Naive thymus-derived CD4-positive, alpha-beta T cell (primary cell): ENCODE data around the gene BCL2. TPM values are rescaled to one million over a fixed set of nuclear protein-coding genes. Genes with fewer than 3 reads are reported as not detected.
A peak's percentile ranks its signal among the peaks of the same experiment; 100 is the strongest.

Source experiments
- ATAC-seq: fragments of 150-1000 bp; cut with Tn5 transposase; 2 replicates; pipeline ENCODE4 v1.10.0; 2021; ENCODE audit warnings: mild to moderate bottlenecking, moderate library complexity
- CTCF ChIA-PET: fragments of 350-600 bp; sonication (Branson Sonifier 250); formaldehyde crosslinking; loops from one replicate; lab custom pipeline; 2021; ENCODE audit warnings: antibody characterized with exemption; lab: Charles Lee
- POLR2A ChIA-PET: fragments of 350-600 bp; sonication (Branson Sonifier 250); formaldehyde crosslinking; loops from one replicate; lab custom pipeline; 2021; ENCODE audit warnings: antibody characterized with exemption, inconsistent platforms; lab: Charles Lee
- DNase-seq, 9 donors: peaks; one replicate each; pipeline versions ENCODE4 v3.0.0 to v3.0.0-alpha.2; 2020 to 2022; ENCODE audit warnings: mixed read lengths in 1 of 9
- H3K27ac ChIP-seq: one replicate; pipeline ENCODE4 v1.7.0; 2013; ENCODE audit warnings: mild to moderate bottlenecking, low read depth, low read length, moderate library complexity
- H3K27me3 ChIP-seq, 2 donors: one replicate each; pipeline ENCODE4 v1.7.0; 2013; ENCODE audit warnings: low read length in 2 of 2, mild to moderate bottlenecking in 2 of 2, moderate library complexity in 2 of 2; ENCODE audit not compliant: control insufficient read depth in 2 of 2, insufficient read depth in 2 of 2
- H3K36me3 ChIP-seq, 3 experiments: 1 replicate in 2 of 3; 2 replicates in 1 of 3; pipeline ENCODE4 v1.7.0; 2013; ENCODE audit warnings: low read length in 3 of 3, mild to moderate bottlenecking in 3 of 3, moderate library complexity in 1 of 3; ENCODE audit not compliant: insufficient read depth in 3 of 3, control insufficient read depth in 2 of 3
- H3K4me1 ChIP-seq, 2 donors: one replicate each; pipeline ENCODE4 v1.7.0; 2013; ENCODE audit warnings: low read length in 2 of 2, mild to moderate bottlenecking in 2 of 2, moderate library complexity in 1 of 2; ENCODE audit not compliant: control insufficient read depth in 2 of 2, insufficient read depth in 2 of 2
- H3K4me3 ChIP-seq: 2 replicates; pipeline ENCODE4 v1.7.0; 2013; ENCODE audit warnings: mild to moderate bottlenecking, low read length
- H3K9me3 ChIP-seq, 3 experiments: 1 replicate in 2 of 3; 2 replicates in 1 of 3; pipeline ENCODE4 v1.7.0; 2013; ENCODE audit warnings: low read length in 3 of 3; ENCODE audit not compliant: control insufficient read depth in 2 of 3
- H3K27ac Mint-ChIP-seq, 9 donors: one replicate each; pipeline ENCODE4 v1.8.0; 2020 to 2022; ENCODE audit warnings: mixed read lengths in 9 of 9, mild to moderate bottlenecking in 8 of 9, moderate library complexity in 5 of 9, inconsistent platforms in 2 of 9
- H3K27me3 Mint-ChIP-seq, 5 donors: one replicate each; pipeline ENCODE4 v1.8.0; 2021 to 2022; ENCODE audit warnings: mixed read lengths in 5 of 5, mild to moderate bottlenecking in 1 of 5
- H3K36me3 Mint-ChIP-seq, 5 donors: one replicate each; pipeline ENCODE4 v1.8.0; 2020 to 2022; ENCODE audit warnings: mixed read lengths in 5 of 5, mild to moderate bottlenecking in 3 of 5, inconsistent platforms in 1 of 5
- H3K4me1 Mint-ChIP-seq, 7 donors: one replicate each; pipeline ENCODE4 v1.8.0; 2020 to 2022; ENCODE audit warnings: mixed read lengths in 7 of 7, mild to moderate bottlenecking in 3 of 7, inconsistent platforms in 1 of 7
- H3K4me3 Mint-ChIP-seq, 10 donors: one replicate each; pipeline ENCODE4 v1.8.0; 2020 to 2022; ENCODE audit warnings: mild to moderate bottlenecking in 10 of 10, mixed read lengths in 10 of 10, moderate library complexity in 6 of 10, inconsistent platforms in 2 of 10
- H3K9me3 Mint-ChIP-seq, 11 donors: one replicate each; pipeline ENCODE4 v1.8.0; 2020 to 2022; ENCODE audit warnings: mixed read lengths in 11 of 11, mild to moderate bottlenecking in 4 of 11, inconsistent platforms in 1 of 11, moderate library complexity in 1 of 11
- intact Hi-C, 2 donors: fragments of 100-400 bp; cut with micrococcal nuclease; formaldehyde crosslinking; loops; one replicate each; pipeline ENCODE4 v1.15.1; 2023
- polyA plus RNA-seq, 2 donors: library from polyadenylated mRNA; unstranded; fragments of 300-500 nt; fragmentation: Illumina TruSeq; gene quantifications; one replicate each; pipeline ENCODE4 v1.2.3, GENCODE V29; 2021
- total RNA-seq, 6 experiments: library from RNA in 5 of 6; stranded (reverse) in 5 of 6; gene quantifications; 1 replicate in 5 of 6; 2 replicates in 1 of 6; pipeline ENCODE4 v1.2.3 and lab custom pipeline; 2021 to 2026

Gene BCL2
- total and polyA plus RNA-seq, 7 experiments from 2014 or later = 32.7 to 154 (median 40.1) TPM

DNA sequence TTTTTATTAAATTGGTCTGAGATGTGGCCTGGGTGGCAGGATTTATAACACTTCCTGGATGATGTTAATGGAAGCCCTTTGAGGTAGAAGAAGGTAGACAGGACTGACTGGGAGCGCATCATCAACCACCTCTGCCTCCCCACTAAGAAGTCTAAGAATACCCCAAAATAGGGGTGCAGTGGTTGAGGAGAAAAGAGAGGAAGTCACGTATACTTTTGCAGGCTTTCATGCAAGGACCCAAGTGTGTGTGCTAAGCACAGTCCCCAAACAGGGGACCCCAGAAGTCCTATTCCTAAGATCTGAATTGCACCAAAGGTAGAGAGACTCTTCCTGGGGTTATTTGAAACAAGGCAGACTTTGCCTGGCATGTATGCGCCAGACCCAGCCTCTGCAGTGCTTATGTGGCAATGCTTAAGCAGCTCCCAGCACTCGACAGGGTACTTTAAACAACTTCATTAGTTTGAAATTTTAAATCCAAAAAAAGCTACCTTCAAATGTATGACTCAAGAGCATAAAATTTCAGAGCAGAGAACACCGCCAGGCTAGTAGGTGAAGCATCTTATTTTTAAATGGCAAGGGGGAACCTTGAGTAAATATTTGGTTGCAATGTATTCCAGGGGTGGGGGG is 35.3 kb downstream of the BCL2 start:
- Histone ChIP-seq H3K27ac (no peak overlapping the region), H3K27me3 (no peaks in the 10 kb centered on the region), H3K4me1 (peaks cover 31 to 50% of the 10 kb centered on the region in 2 donors), H3K36me3 (peaks cover 0 to 7% (median 0%) of the 10 kb centered on the region in 3 experiments), H3K4me3 (no peak overlapping the region), H3K9me3 (no peaks in the 10 kb centered on the region)
- Mint-ChIP-seq H3K27me3 (no peaks in the 10 kb centered on the region), H3K4me1 (peaks cover 28 to 46% (median 33%) of the 10 kb centered on the region in 7 donors), H3K4me3 (peak overlapping the region in 4 of 10 donors; percentile 25 to 39 (median 30)), H3K9me3 (peaks cover 0 to 5% (median 0%) of the 10 kb centered on the region in 11 donors), H3K36me3 (peaks cover 12 to 61% (median 39%) of the 10 kb centered on the region in 5 donors), H3K27ac (peak overlapping the region in 3 of 9 donors; percentile 56 to 68 (median 62))
- ATAC-seq (no peak), DNase-seq (no peak)
- ChIA-PET CTCF (interaction anchor here (2.5 kb wide), 1 partner anchor 34 kb away, joined by 6 read pairs; no protein-coding TSS in a partner anchor), POLR2A (interaction anchor here (0.9 to 2.3 kb wide), 3 partner anchors 11 to 28 kb away, joined by 3 to 7 read pairs (median 3); no protein-coding TSS in a partner anchor)
- intact Hi-C loops = no loop called here

DNA sequence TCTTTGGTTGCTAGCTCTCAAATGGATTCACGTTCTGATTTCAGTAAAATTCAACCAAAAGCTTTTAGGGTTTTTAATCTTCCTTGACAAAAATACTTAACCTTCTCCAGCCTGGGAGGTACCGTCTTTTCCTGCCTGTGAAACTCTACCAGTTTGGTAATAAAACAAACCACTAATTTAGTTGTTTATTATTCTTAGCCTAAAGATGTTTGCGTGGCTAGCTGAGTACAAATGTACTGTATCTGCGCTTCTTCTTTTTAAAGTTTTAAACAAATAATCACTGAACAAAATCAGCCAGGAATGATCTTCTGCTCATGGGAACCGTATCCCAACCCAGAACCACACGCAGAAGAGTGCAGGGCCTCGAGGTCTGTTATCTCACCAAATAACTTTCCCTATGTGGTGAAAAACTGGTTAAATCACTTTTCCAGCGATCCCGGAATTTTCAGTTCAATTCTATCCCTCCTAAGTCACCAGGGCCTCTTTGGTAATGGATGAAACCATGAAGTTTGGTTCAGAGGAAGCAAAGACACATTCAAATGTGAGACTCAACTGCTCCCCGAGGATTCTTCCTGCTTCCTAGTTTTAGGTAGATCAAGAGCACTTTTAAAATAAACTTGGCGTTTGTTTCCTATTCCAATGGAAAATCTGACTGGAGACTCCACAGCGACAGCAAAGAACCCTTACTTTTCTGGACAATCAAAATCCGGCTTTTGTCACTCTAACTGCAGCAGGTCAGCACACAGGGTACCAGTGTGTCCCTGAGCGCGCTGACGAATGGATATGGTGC is 36.1 kb downstream of the BCL2 start:
- POLR2A ChIA-PET = interaction anchor here (0.5 to 2.3 kb wide), 6 partner anchors 10 to 179 kb away, joined by 3 to 9 read pairs (median 6); no protein-coding TSS in a partner anchor
- Histone ChIP-seq H3K27ac (no peak overlapping the region), H3K4me3 (no peak overlapping the region), H3K27me3 (no peaks in the 10 kb centered on the region), H3K4me1 (peaks cover 25 to 43% of the 10 kb centered on the region in 2 donors), H3K9me3 (no peaks in the 10 kb centered on the region), H3K36me3 (peaks cover 0 to 7% (median 0%) of the 10 kb centered on the region in 3 experiments)
- peak overlapping the region in 4 of 10 donors; percentile 3 to 29 (median 10) for H3K4me3 Mint-ChIP-seq
- peaks cover 0 to 5% (median 0%) of the 10 kb centered on the region in 11 donors for H3K9me3 Mint-ChIP-seq
- H3K27ac Mint-ChIP-seq = peak overlapping the region in 2 of 9 donors; percentile 4 to 62
- no peaks in the 10 kb centered on the region for H3K27me3 Mint-ChIP-seq
- H3K36me3 Mint-ChIP-seq = peaks cover 12 to 68% (median 43%) of the 10 kb centered on the region in 5 donors
- peaks cover 35 to 54% (median 41%) of the 10 kb centered on the region in 7 donors for H3K4me1 Mint-ChIP-seq
- intact Hi-C loops = loop anchor here in 1 of 2 donors (2.0 kb wide), 1 partner anchor 15 kb away; no protein-coding TSS in a partner anchor
- ATAC-seq (no peak), DNase-seq (no peak)
- CTCF ChIA-PET = interaction anchor here (0.6 to 0.8 kb wide), 2 partner anchors 11 to 145 kb away, joined by 3 to 4 read pairs; no protein-coding TSS in a partner anchor

DNA sequence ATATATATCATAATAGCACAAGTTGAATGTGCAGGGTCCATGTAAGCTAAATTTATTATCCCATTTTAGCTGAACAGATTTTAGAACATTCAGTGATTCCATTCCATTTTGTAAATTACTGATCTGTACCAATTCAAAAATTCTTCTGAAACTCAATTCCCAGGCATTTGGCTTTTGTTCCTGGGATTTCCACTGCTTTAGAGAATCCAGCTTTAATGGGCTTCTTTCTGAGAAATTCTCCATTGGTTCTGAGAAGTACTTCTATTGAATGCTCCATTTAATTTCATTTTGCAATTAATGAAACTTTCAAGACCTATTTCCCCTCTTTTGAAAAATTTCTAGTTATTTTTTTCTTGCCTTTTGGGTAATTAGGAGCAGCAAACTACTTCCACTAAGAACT is 36.8 kb downstream of the BCL2 start:
- intact Hi-C loops = loop anchor here in 1 of 2 donors (2.0 kb wide), 1 partner anchor 14 kb away; no protein-coding TSS in a partner anchor
- DNase-seq (no peak), ATAC-seq (no peak)
- Mint-ChIP-seq H3K27me3 (no peaks in the 10 kb centered on the region), H3K27ac (peak overlapping the region in 1 of 9 donors; percentile 34), H3K4me3 (no peak overlapping the region), H3K9me3 (peaks cover 0 to 5% (median 0%) of the 10 kb centered on the region in 11 donors), H3K36me3 (peaks cover 12 to 74% (median 48%) of the 10 kb centered on the region in 5 donors), H3K4me1 (peaks cover 42 to 61% (median 48%) of the 10 kb centered on the region in 7 donors)
- H3K27me3 ChIP-seq = no peaks in the 10 kb centered on the region
- CTCF ChIA-PET = interaction anchor here (0.6 to 1.0 kb wide), 3 partner anchors 12 to 144 kb away, joined by 3 to 4 read pairs (median 3); no protein-coding TSS in a partner anchor
- POLR2A ChIA-PET = interaction anchor here (0.6 to 2.3 kb wide), 5 partner anchors 11 to 64 kb away, joined by 4 to 9 read pairs (median 4); no protein-coding TSS in a partner anchor
- H3K27ac ChIP-seq = no peak overlapping the region
- peaks cover 25 to 43% of the 10 kb centered on the region in 2 donors for H3K4me1 ChIP-seq
- peaks cover 0 to 7% (median 0%) of the 10 kb centered on the region in 3 experiments for H3K36me3 ChIP-seq
- H3K9me3 ChIP-seq = no peaks in the 10 kb centered on the region
- no peak overlapping the region for H3K4me3 ChIP-seq

DNA sequence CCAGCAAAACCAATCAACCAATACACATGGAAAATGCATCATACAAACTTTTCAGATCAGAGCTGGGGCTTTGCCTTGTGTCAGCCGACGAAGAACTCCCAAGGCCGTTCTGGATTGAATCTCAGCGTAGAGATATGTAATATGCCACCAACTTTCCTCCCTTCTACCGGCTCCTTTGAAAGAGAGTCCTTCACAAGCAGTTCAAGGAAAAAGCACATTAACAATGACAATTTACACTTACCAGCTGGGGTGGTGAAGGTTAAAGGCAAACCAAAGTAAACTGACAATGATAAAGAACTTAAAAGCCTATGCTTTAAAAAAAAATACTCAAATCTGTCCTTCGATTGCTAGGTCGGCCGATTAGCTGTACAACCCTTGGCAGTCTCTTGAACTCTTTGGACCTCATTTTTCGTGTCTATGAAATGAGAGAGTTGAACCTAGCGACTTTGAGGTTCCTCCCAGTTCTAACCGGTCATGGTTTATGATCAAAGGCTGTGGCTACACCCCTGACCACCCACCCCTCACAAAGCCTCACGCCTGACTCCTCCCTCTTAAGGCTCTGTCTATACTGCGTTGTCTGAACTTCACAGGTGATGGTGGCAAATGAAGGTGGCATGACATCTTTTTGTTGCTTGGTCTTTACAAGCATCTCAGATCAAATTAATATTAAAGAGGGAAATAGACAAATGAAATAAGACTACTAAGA is 46.2 kb downstream of the BCL2 start:
- intact Hi-C loops = loop anchor here in 1 of 2 donors (2.0 kb wide), 2 partner anchors 15 to 23 kb away; no protein-coding TSS in a partner anchor

DNA sequence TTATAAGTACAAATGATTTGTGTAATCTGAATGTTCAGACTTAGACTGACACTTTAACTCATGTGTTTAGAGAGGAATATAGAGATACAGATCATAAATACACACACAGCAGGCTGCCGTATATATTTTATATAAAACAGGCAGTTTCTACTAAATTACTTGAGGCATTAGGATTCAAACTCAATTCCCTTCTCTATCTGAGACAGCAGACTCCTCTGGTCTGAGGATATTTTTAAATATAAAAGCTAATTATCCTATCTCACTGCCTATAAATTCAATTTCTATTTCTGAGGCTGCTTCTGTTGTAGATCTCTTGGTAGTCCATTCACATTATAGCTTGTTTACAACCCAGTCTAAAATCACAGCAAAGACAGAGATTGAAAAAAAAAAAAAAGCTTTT is 46.9 kb downstream of the BCL2 start:
- no peak overlapping the region for H3K4me3 ChIP-seq
- H3K27me3 ChIP-seq = no peaks in the 10 kb centered on the region
- H3K27ac ChIP-seq = no peak overlapping the region
- peak overlapping the region in 4 of 10 donors; percentile 8 to 58 (median 50) for H3K4me3 Mint-ChIP-seq
- POLR2A ChIA-PET = interaction anchor here (0.7 to 1.8 kb wide), 10 partner anchors 9 to 101 kb away, joined by 3 to 7 read pairs (median 4); partner anchors contain the start of gene BCL2
- peaks cover 5 to 46% (median 21%) of the 10 kb centered on the region in 5 donors for H3K36me3 Mint-ChIP-seq
- peaks cover 0 to 5% (median 0%) of the 10 kb centered on the region in 11 donors for H3K9me3 Mint-ChIP-seq
- ATAC-seq (no peak), DNase-seq (no peak)
- no peaks in the 10 kb centered on the region for H3K36me3 ChIP-seq
- CTCF ChIA-PET = interaction anchor here (0.6 to 1.2 kb wide), 4 partner anchors 16 to 75 kb away, joined by 3 to 4 read pairs (median 3); no protein-coding TSS in a partner anchor
- peak overlapping the region in 4 of 9 donors; percentile 43 to 79 (median 61) for H3K27ac Mint-ChIP-seq
- H3K4me1 Mint-ChIP-seq = peaks cover 49 to 97% (median 91%) of the 10 kb centered on the region in 7 donors
- peaks cover 9 to 41% of the 10 kb centered on the region in 2 donors for H3K4me1 ChIP-seq
- H3K27me3 Mint-ChIP-seq = no peaks in the 10 kb centered on the region
- H3K9me3 ChIP-seq = no peaks in the 10 kb centered on the region
- intact Hi-C loops = loop anchor here in 1 of 2 donors (2.0 kb wide), 2 partner anchors 16 to 22 kb away; no protein-coding TSS in a partner anchor

More for the DNA sequence above, 46.2 kb downstream of the BCL2 start:
- Mint-ChIP-seq H3K27ac (peak overlapping the region in 7 of 9 donors; percentile 6 to 79 (median 43)), H3K4me1 (peaks cover 49 to 97% (median 91%) of the 10 kb centered on the region in 7 donors), H3K4me3 (peak overlapping the region in 6 of 10 donors; percentile 3 to 58 (median 30)), H3K27me3 (no peaks in the 10 kb centered on the region), H3K9me3 (peaks cover 0 to 5% (median 0%) of the 10 kb centered on the region in 11 donors), H3K36me3 (peaks cover 5 to 53% (median 27%) of the 10 kb centered on the region in 5 donors)
- DNase-seq = no peak
- H3K4me3 ChIP-seq = no peak overlapping the region
- H3K4me1 ChIP-seq = peaks cover 9 to 41% of the 10 kb centered on the region in 2 donors
- no peaks in the 10 kb centered on the region for H3K27me3 ChIP-seq
- H3K9me3 ChIP-seq = no peaks in the 10 kb centered on the region
- POLR2A ChIA-PET = interaction anchor here (0.6 to 1.8 kb wide), 7 partner anchors 8 to 102 kb away, joined by 3 to 7 read pairs (median 3); no protein-coding TSS in a partner anchor
- no peak overlapping the region for H3K27ac ChIP-seq
- CTCF ChIA-PET = interaction anchor here (0.6 to 1.2 kb wide), 3 partner anchors 16 to 76 kb away, joined by 3 to 4 read pairs (median 3); no protein-coding TSS in a partner anchor
- ATAC-seq = no peak
- H3K36me3 ChIP-seq = no peaks in the 10 kb centered on the region
